ENCODE measurements around the gene ANKHD1.

DNA sequence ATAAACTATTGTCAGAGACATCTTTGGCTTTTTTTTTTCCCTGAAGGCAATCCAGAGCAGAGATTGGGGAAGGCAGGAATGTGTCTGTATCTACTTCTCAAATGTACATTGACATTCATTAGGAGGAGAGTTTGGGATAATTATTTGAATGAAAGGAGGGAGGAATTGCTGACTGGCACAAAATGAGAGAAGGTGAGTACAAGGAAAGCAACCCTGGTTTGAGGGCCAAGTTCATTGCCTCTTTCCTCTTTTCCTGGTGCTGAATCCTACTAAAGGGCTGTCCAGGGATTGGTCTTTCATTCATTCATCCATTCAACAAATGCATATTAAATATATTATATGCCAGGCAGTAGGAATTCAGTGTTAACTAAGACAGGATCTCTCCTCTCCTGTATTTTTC, 18.8 kb upstream of the ANKHD1 start:
- TF ChIP-seq, protein P1, sequence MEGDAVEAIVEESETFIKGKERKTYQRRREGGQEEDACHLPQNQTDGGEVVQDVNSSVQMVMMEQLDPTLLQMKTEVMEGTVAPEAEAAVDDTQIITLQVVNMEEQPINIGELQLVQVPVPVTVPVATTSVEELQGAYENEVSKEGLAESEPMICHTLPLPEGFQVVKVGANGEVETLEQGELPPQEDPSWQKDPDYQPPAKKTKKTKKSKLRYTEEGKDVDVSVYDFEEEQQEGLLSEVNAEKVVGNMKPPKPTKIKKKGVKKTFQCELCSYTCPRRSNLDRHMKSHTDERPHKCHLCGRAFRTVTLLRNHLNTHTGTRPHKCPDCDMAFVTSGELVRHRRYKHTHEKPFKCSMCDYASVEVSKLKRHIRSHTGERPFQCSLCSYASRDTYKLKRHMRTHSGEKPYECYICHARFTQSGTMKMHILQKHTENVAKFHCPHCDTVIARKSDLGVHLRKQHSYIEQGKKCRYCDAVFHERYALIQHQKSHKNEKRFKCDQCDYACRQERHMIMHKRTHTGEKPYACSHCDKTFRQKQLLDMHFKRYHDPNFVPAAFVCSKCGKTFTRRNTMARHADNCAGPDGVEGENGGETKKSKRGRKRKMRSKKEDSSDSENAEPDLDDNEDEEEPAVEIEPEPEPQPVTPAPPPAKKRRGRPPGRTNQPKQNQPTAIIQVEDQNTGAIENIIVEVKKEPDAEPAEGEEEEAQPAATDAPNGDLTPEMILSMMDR (IDR thresholded peaks at IDR 0.05 in 8 of 11, conservative IDR thresholded peaks at IDR 0.05 in 3 of 11): no peak
- TF ChIP-seq POLR2AphosphoS5 (IDR thresholded peaks at IDR 0.05): no peak
- TF ChIP-seq POLR2A (IDR thresholded peaks at IDR 0.05): no peak
